ENCODE results near the gene GPBP1. TPM values are rescaled to one million over a fixed set of nuclear protein-coding genes. Genes with fewer than 3 reads are reported as not detected.

Gene GPBP1
- total and polyA plus RNA-seq, 2 donors (not counting 3 experiments of a cell fraction or from before 2014, with no cell fraction given), result 11.7 to 57.4 TPM

- CTCF ChIA-PET, result no interaction called here
Measured at GRCh38 chr5:57128325-57128724, 45.5 kb upstream of the GPBP1 start.

More at GRCh38 chr5:57128325-57128724, 45.5 kb upstream of the GPBP1 start:
- H2AFZ ChIP-seq (ENCODE audit: low read depth, low read length), result no peak overlapping the region
- H4K20me1 ChIP-seq (replicated peaks; ENCODE audit: control insufficient read depth, extremely low read depth, insufficient read depth, low read length), result no peaks in the 10 kb centered on the region
- FAIRE-seq (no peak), DNase-seq (ENCODE audit: low read depth, low spot score) (no peak)
- H3K4me3 ChIP-seq (replicated peaks in 1 of 3; ENCODE audit: insufficient read depth in 1 of 3, low read depth in 1 of 3, low read length in 3 of 3), result no peak overlapping the region
- no peaks in the 10 kb centered on the region for H3K9me1 ChIP-seq (replicated peaks; ENCODE audit: control insufficient read depth, extremely low read depth, insufficient read depth, low read length)
- intact Hi-C loops (cut with micrococcal nuclease), result no loop called here
- H3K4me2 ChIP-seq (ENCODE audit: insufficient read depth, low read length), result no peak overlapping the region
- no peaks in the 10 kb centered on the region for H3K27me3 ChIP-seq (ENCODE audit: control insufficient read depth in 2 of 2, insufficient read depth in 2 of 2, low read length in 2 of 2)
- H3K4me1 ChIP-seq (ENCODE audit: control insufficient read depth, extremely low read depth, insufficient read depth, low read length), result no peaks in the 10 kb centered on the region
- no peaks in the 10 kb centered on the region for H3K9me3 ChIP-seq (replicated peaks; ENCODE audit: control insufficient read depth, insufficient read depth, low read length)
- no peaks in the 10 kb centered on the region for H3K79me2 ChIP-seq (ENCODE audit: control insufficient read depth, insufficient read depth, low read length)
- H3K36me3 ChIP-seq (ENCODE audit: control insufficient read depth in 2 of 2, extremely low read depth in 1 of 2, insufficient read depth in 2 of 2, low read length in 2 of 2), result no peaks in the 10 kb centered on the region
- H3K27ac ChIP-seq (ENCODE audit: insufficient read depth, low read depth, low read length), result no peak overlapping the region
- no peak overlapping the region for H3K9ac ChIP-seq (replicated peaks; ENCODE audit: extremely low read depth, insufficient read depth, low read length)
- TF ChIP-seq EZH2 (IDR thresholded peaks at IDR 0.05; ENCODE audit: borderline replicate concordance, low read depth, low read length, severe bottlenecking) (no peak), POLR2A (IDR thresholded peaks at IDR 0.05; ENCODE audit: low read depth, low read length) (no peak), POLR2AphosphoS5 (IDR thresholded peaks at IDR 0.05; ENCODE audit: insufficient read depth, low read depth, low read length) (no peak), JUN (IDR thresholded peaks at IDR 0.05; ENCODE audit: borderline replicate concordance, insufficient read depth, insufficient read length, low read depth) (no peak), CTCF (IDR thresholded peaks at IDR 0.05; ENCODE audit: extremely low read depth in 1 of 2, insufficient read depth in 1 of 2, low read depth in 1 of 2, low read length in 2 of 2) (no peak), MYC (IDR thresholded peaks at IDR 0.05; ENCODE audit: low read depth, low read length) (no peak), GATA2 (IDR thresholded peaks at IDR 0.05; ENCODE audit: insufficient read depth, insufficient read length, low read depth, low read length) (no peak), FOS (IDR thresholded peaks at IDR 0.05; ENCODE audit: borderline replicate concordance, insufficient read depth, low read length) (no peak)
- TF ChIP-seq, protein P1, sequence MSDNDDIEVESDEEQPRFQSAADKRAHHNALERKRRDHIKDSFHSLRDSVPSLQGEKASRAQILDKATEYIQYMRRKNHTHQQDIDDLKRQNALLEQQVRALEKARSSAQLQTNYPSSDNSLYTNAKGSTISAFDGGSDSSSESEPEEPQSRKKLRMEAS (IDR thresholded peaks at IDR 0.05; ENCODE audit: insufficient read depth, insufficient read length), result no peak
- dilution Hi-C loops (cut with MboI; ENCODE audit: extremely low pct_ligation_motif_present, low sequenced_read_pairs), result no loop called here
- BruUV-seq (replicated peaks), result no TSS peak
- POLR2A ChIA-PET, result no interaction called here
